GM12878 (cell line): ENCODE data around the gene MAPK8. TPM values are rescaled to one million over a fixed set of nuclear protein-coding genes. Genes with fewer than 3 reads are reported as not detected.

ENCODE experiments used
- ATF2 ChIP-seq: IDR thresholded peaks from 2 replicates; pipeline ENCODE4 v1.6.1; 2012; ENCODE audit warnings: low read length, inconsistent platforms
- BHLHE40 ChIP-seq, 2 experiments: fragments of 450-650 bp in 1 of 2; IDR thresholded peaks; 2 replicates each; pipeline ENCODE4 v1.6.1; 2011 to 2017; ENCODE audit warnings: low read depth in 2 of 2, borderline replicate concordance in 1 of 2, improper control_type of control experiment in 1 of 2, low read length in 1 of 2, mild to moderate bottlenecking in 1 of 2
- CBX5 ChIP-seq: sonication (generic); IDR thresholded peaks from 2 replicates; pipeline ENCODE4 v1.6.1; 2016; ENCODE audit warnings: low read depth, moderate library complexity, mild to moderate bottlenecking, inconsistent platforms
- EED ChIP-seq: sonication (generic); IDR thresholded peaks from 2 replicates; pipeline ENCODE4 v1.6.1; 2016; ENCODE audit warnings: antibody characterized with exemption, low read depth
- EP300 ChIP-seq, 2 experiments: fragments of 150-350 bp in 1 of 2; IDR thresholded peaks; 2 replicates each; pipeline ENCODE4 v1.6.1; 2011 to 2012; ENCODE audit warnings: low read depth in 2 of 2, low read length in 2 of 2, borderline replicate concordance in 1 of 2, improper control_type of control experiment in 1 of 2, inconsistent platforms in 1 of 2; ENCODE audit not compliant: control insufficient read depth in 1 of 2
- ESRRA ChIP-seq: IDR thresholded peaks from 2 replicates; pipeline ENCODE4 v1.6.1; 2012; ENCODE audit warnings: mild to moderate bottlenecking, low read length, improper control_type of control experiment
- FOXM1 ChIP-seq: IDR thresholded peaks from 2 replicates; pipeline ENCODE4 v1.6.1; 2012; ENCODE audit warnings: low read depth, mild to moderate bottlenecking, inconsistent platforms, low read length, moderate library complexity
- IKZF2 ChIP-seq, 2 experiments: fragments of 450-650 bp; IDR thresholded peaks; 2 replicates each; pipeline ENCODE4 v1.6.1; 2017; ENCODE audit warnings: mild to moderate bottlenecking in 2 of 2, moderate library complexity in 2 of 2
- IRF4 ChIP-seq: IDR thresholded peaks from 2 replicates; pipeline ENCODE4 v1.6.1; 2011; ENCODE audit warnings: low read depth, low read length
- MAX ChIP-seq: IDR thresholded peaks from 2 replicates; pipeline ENCODE4 v1.6.1; 2012; ENCODE audit warnings: low read depth, low read length, improper control_type of control experiment
- POLR2AphosphoS2 ChIP-seq: IDR thresholded peaks from 2 replicates; pipeline ENCODE4 v1.6.1; 2011; ENCODE audit warnings: low read depth, mild to moderate bottlenecking, low read length, improper control_type of control experiment, moderate library complexity
- SKIL ChIP-seq: fragments of 450-650 bp; IDR thresholded peaks from 2 replicates; pipeline ENCODE4 v1.6.1; 2017; ENCODE audit warnings: mild to moderate bottlenecking, low read depth, inconsistent platforms; ENCODE audit not compliant: poor library complexity, severe bottlenecking
- SMARCA5 ChIP-seq: fragments of 450-650 bp; IDR thresholded peaks from 2 replicates; pipeline ENCODE4 v1.6.1; 2017; ENCODE audit warnings: mild to moderate bottlenecking
- USF2 ChIP-seq: IDR thresholded peaks from 2 replicates; pipeline ENCODE4 v1.6.1; 2011; ENCODE audit warnings: low read depth, low read length, improper control_type of control experiment, borderline replicate concordance
- ZBTB33 ChIP-seq: fragments of 450-650 bp; IDR thresholded peaks from 2 replicates; pipeline ENCODE4 v1.6.1; 2017; ENCODE audit warnings: mild to moderate bottlenecking
- ZNF217 ChIP-seq: fragments of 450-650 bp; IDR thresholded peaks from 2 replicates; pipeline ENCODE4 v1.6.1; 2017; ENCODE audit warnings: antibody characterized with exemption, mild to moderate bottlenecking
- ZNF687 ChIP-seq: fragments of 450-650 bp; IDR thresholded peaks from 2 replicates; pipeline ENCODE4 v1.6.1; 2017; ENCODE audit warnings: mild to moderate bottlenecking, moderate library complexity
- polyA plus RNA-seq, 11 experiments: library from polyadenylated mRNA; depleted of rRNA in 4 of 11; unstranded in 6 of 11; stranded (reverse) in 5 of 11; fragments of >200 nt; fragmentation: Nextera tagmentation in 4 of 11; fragmentation: Illumina TruSeq in 1 of 11; extraction: Ambion mirVana in 4 of 11; extraction: Trizol in 1 of 11; gene quantifications; 1 replicate in 1 of 11; 2 replicates in 10 of 11; pipeline versions ENCODE4 v1.2.1 to v1.2.3, GENCODE V29; 2011 to 2016; ENCODE audit warnings: inconsistent platforms in 2 of 11, missing spikeins in 2 of 11, low read depth in 1 of 11
- total RNA-seq, 4 experiments: library from RNA; depleted of rRNA in 3 of 4; stranded (reverse); fragments of >200 nt in 3 of 4; fragmentation: Illumina TruSeq in 1 of 4; extraction: Trizol in 1 of 4; gene quantifications; 2 replicates each; pipeline versions ENCODE4 v1.2.1 to v1.2.3, GENCODE V29; 2013 to 2021

The MAPK8 gene
- total and polyA plus RNA-seq, 10 of the 15 experiments (the other 5 are each of a cell fraction or from before 2014, with no cell fraction given), result 3.9 to 102 (median 40.0) TPM

- TF ChIP-seq SKIL (peak; percentile 57), FOXM1 (peak; percentile 47; the same call in 1 of the 2 replicates), MAX (0 out of 2 replicates have a peak, but pooled peaks have one; percentile 28), IKZF2 (IDR thresholded peaks at IDR 0.05) (peak; percentile 75; a peak in 3 of 4 replicates), BHLHE40 (IDR thresholded peaks at IDR 0.05; ENCODE audit: borderline replicate concordance in 1 of 2, low read depth in 2 of 2, low read length in 1 of 2) (peak in 1 of 2 experiments; percentile 48; a peak in 1 of 4 replicates), ZBTB33 (no peak), ESRRA (no peak), IRF4 (0 out of 2 replicates have a peak, but pooled peaks have one; percentile 12), SMARCA5 (no peak), EP300 (IDR thresholded peaks at IDR 0.05; ENCODE audit: borderline replicate concordance in 1 of 2, control insufficient read depth in 1 of 2, low read depth in 2 of 2, low read length in 2 of 2) (peak; percentile 18 to 47; a peak in 1 of 4 replicates), ZNF687 (peak; percentile 100), EED (peak; percentile 58), USF2 (no peak), CBX5 (peak; percentile 66; the same call in 1 of the 2 replicates), POLR2AphosphoS2 (no peak), ZNF217 (peak; percentile 81), ATF2 (peak; percentile 66)
These were observed 23.6 kb upstream of the MAPK8 start (continued) for GRCh38 chr10:48282829-48283228.
